Cardiac septum (tissue), 1 donor: Measurements from ENCODE around the gene ABCA12. TPM values are rescaled to one million over a fixed set of nuclear protein-coding genes. Genes with fewer than 3 reads are reported as not detected.

Experiments used
- DNase-seq: peaks from one replicate; pipeline ENCODE4 v3.0.0-alpha.2; 2020; ENCODE audit warnings: low spot score
- intact Hi-C: fragments of 100-400 bp; cut with DNase I; formaldehyde crosslinking; loops from one replicate; pipeline ENCODE4 v1.14.0; 2022
- total RNA-seq: library from RNA; stranded (reverse); fragmentation: NEBNext Ultra II Directional; extraction: Animal tissue kit (Norgen Biotek cat#: 25700); gene quantifications from one replicate; pipeline ENCODE4 v1.2.1, GENCODE V29; 2021
- donor health status: DM: no; HTN: no; CAD: no.

The ABCA12 gene
- total RNA-seq, 1 donor from 2014 or later, result not detected

DNA sequence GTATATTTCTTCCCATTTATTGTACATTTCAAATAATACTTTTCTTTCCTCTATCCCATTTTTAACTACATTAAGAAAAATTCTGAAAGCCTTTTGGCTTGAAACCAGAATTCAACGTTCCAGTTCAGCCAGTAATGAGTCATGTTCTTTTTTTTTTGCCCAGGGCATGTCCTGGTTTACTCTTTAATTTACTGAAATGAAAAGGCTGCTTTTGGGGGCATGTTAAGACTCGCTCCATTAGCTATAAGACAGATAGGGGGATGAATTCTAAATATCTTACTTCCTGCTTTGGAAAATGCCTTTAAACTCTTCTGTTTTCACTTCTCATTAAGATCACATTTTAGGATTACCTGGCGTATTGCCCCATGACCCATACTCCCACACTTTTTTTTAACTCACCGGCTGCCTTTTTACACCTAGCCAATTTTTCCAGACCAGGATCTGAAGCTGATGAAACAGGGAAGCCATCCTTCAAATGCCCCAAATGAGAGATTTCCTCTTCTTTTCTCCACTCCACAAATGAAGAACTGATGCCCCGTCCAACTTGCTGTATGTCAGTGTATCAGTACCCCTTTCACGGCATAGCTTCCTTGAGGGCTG, 585 bp downstream of the ABCA12 start:
- no peak for DNase-seq
- intact Hi-C loops, result no loop called here

DNA sequence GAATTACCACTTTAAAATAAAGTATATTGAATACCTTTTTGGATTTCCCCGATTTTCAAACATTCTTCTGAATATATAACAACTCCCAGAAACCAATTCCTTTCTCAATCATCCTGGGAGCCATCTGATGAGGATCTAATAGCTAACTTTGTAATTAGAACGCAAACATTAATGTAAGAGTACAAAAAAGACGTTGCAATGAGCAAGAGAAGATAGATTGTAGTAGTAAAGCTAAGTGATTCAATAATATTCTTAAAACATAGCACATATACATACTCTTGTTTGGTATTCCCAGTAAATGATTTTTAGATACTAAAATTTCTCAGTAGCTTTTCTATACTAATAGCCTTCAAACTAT, 1.1 kb downstream of the ABCA12 start:
- intact Hi-C loops, result no loop called here

DNA sequence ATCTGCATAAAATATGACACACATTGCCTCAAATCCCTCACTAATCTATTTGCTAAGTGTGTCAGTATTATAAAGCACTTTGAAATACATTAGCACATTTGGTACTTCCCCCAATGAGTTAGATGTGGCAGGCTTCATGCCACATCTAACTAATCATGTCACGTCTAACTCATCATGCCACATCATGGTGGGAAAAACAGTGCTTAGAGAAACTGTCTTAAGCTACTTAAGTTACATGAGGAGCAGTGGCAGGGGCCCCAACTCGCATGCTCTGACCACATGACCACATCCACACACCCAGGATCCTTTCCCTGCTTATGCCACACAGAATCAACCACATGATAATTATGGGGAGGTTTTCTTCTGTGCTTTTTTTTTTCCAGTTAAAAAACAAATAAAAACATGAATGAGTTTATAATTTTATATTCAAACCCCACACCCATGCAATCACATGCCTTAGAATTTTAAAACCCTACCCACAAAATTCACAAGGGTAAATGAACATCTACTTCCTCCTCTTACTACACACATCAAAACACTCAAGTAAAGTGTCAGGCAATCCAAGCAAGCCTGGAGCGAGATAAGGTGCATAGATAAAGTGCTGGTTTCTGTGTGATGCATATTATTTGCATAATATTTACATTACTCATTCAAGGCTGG, 1.6 kb downstream of the ABCA12 start:
- no peak for DNase-seq
- intact Hi-C loops, result no loop called here

More for the DNA sequence above, 1.1 kb downstream of the ABCA12 start:
- DNase-seq, result no peak

DNA sequence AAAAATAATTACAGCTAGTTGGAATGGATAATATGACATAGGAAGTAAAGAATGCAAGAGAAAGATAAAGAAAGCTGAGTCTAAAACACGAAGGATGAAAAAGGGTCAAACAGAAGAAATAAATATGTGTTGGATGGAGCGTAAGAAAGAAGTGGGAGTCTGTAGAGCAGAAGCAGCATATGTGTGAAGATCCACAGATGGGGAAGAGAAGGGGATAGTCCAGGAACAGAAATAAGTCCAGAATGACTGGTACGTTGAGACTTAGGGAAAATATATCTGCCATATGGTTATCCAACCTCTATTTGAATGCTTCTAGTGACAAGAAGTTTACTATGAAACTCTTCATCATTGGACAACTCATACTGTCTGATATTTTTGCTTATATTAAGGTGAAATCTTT, 18.0 kb downstream of the ABCA12 start:
- DNase-seq, result no peak
- intact Hi-C loops, result no loop called here

DNA sequence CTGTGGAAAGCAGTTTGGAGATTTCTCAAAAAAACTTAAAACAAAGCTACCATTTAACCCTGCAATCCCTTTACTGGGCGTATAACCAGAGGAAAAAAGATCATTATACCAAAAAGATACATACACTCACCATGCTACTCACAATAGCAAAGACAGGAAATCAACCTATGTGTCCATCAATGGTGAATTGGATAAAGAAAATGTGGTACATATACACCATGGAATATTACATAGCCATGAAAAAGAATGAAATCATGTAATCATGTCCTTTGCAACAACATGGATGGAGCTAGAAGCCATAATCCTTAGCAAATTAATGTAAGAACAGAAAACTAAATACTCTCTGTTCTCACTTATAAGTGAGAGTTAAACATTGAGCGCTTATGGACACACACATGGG, 18.6 kb downstream of the ABCA12 start:
- intact Hi-C loops, result no loop called here
- DNase-seq, result no peak

DNA sequence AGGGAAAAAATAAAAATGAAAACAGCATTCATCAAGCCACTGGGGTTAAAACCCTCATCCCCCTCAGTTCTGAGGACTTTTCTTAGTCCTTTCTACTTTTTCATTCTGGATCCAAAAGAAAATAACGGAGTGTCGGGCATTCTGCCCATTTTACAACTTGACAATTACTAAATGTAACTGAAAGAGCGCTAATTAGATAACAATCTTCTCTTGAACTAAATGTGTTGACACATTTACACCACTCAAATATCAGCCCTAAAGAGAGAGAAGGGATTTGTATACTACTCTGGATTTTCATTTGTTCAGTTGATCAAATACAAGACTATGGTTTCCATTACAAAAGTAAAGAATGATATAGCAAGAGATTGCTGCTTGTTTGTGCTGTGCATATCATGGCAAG, 27.5 kb downstream of the ABCA12 start:
- no peak for DNase-seq
- intact Hi-C loops, result no loop called here

DNA sequence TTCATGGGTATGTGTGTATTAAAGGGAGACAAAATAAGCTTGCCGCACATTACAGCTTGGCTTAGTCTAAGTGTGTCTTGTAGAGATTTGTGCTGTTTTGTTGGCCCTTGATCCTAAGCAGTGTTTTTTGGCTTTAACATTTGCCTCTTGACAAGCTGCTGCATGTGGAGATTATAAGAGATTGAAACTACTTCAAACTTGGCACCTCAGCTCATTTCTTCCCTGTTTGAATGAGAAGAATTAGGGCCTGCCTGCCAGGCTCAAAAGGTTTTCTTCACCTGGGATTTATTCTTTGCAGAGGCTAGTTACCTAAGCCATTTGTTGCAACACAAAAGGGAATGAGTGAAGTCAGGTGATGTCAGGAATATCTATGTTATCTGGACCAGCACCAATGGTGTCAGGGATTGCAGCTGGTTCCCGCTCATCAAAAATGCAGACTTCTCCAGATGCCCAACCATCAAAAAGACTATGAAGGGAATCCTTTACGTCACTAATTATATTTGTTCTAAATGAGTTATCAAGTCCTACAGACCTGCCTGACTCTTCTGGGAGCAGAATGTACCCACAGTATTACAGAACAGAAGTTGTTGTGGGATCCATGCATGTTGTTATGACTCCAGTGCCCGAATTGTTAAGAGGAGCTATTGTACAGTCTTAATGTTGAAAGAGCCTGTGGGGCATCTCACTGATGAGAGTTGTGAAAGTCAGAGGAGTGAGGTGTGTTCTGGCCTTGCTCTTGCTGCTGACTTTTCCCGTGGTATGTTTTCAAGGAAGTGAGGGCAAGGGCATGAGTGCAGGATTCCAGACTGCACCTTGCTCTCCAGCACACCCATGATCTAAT, 31.0 kb downstream of the ABCA12 start:
- intact Hi-C loops, result no loop called here
- DNase-seq, result no peak

DNA sequence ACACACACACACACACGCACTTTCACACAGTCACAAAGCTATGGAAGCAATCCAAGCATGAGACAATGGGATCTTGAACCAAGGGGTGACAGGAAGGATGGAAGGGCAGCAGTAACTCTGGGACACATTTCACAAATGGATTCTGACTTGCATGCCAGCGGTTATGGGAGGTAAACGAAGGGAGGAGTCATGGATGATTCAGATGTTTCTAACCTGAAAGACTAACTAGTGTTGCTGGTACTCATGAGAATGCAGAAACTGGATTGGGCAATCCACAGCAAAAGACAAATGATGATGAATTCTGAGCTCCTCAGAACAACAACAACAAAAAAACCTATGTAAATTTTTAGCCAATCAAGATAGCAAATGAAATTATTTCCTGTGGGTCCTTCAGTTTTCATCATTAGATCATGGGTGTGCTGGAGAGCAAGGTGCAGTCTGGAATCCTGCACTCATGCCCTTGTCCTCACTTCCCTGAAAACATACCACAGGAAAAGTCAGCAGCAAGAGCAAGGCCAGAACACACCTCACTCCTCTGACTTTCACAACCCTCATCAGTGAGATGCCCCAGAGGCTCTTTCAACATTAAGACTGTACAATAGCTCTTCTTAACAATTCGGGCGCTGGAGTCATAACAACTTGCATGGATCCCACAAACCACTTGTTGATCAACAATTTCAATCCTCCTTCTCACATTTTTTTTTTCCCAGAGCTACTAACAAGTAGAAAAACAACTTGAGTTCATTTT, 32.6 kb downstream of the ABCA12 start:
- no peak for DNase-seq
- intact Hi-C loops, result no loop called here

DNA sequence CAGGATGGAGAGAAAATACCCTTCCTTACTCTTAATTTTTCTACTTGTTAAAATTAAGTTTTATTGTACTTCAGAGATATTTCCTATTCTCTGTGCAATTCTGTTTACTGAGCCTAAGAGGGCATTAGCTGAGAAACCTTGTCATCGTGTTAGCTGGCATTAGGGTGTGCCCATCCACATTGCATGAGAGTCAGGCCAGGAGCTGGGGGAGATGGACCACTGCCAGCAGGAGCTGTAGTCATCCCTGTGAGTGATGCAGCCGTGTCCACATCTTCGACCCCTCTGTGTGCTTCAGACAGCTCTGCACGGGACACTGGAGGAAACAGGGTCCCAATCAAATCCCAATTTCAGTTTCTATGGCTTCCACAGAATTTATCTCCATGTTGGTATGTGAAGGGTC, 34.2 kb downstream of the ABCA12 start:
- intact Hi-C loops, result no loop called here
- no peak for DNase-seq

DNA sequence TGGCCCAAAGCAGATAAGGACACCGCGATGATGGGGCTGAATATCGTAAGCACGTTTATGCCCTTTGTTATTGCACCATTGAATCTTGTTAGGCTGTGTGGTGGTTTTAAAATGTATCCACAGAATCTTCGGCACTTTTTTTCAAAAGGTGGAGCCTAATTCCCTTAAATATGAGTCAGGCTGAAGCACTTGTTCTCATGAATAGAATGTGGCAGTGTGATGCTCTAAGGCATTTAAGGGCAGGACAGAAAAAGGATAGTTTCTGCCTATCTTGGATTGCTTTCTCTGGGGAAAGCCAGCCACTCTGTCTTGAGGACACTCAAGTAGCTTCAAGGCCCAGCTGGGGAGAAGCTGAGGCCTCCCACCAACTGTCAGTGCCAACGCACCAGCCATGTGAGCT, 39.6 kb downstream of the ABCA12 start:
- intact Hi-C loops, result no loop called here
- DNase-seq, result no peak

DNA sequence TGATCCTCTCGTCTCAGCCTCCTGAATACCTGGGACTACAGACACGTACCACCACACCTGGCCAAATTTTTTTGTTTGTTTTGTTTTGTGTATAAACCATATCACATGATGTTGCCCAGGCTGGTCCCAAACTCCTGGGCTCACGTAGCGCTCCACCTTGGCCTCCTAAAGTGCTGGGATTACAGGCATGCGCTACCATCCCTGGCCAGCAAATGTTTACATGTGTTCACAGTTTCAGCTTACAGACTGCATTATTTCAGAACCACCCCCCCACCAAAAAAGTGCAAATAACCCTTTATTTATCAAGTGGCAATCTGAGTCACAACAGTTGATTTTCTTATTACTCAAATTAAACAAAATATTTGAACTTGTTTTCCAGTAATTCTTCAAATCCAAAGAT, 54.3 kb downstream of the ABCA12 start:
- no peak for DNase-seq

DNA sequence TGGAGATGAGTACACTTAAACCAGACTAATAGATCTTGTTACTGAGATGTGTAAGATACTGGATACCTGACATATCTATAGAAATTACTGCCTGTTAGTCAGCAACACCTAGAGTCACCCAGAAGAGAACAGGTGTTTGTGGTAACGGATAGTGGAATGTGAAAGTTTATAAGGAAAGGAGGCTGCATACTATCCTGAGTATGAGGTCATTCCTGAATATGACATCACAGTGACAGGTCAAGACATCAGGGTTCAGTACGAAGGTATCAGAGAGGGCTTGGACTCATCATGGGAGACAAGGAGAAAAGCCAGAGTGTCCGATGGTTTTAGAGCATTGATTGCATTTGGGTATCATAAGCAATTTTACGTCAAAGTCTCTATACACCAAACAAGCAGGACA, 55.3 kb downstream of the ABCA12 start:
- DNase-seq, result no peak
- intact Hi-C loops, result no loop called here

More for the DNA sequence above, 54.3 kb downstream of the ABCA12 start:
- intact Hi-C loops, result no loop called here

DNA sequence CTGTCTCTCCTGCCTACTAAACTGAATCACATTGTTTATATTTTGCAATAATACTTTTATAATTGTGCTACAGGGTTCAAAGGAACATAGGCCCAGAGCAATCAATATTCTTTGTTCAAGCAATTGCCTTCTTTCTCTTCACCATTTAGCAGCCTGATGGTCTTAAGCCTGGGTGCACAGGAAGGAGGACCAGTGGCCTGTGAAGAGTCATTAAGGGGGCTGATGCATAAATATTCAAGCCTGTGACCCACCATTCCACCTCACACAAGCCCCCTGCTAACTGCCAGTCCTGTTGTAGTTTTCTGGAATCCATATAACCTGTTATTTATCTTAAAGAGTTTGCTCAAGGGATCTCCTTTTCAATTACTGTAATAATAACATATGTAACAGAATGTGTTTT, 56.0 kb downstream of the ABCA12 start:
- intact Hi-C loops, result no loop called here
- no peak for DNase-seq

DNA sequence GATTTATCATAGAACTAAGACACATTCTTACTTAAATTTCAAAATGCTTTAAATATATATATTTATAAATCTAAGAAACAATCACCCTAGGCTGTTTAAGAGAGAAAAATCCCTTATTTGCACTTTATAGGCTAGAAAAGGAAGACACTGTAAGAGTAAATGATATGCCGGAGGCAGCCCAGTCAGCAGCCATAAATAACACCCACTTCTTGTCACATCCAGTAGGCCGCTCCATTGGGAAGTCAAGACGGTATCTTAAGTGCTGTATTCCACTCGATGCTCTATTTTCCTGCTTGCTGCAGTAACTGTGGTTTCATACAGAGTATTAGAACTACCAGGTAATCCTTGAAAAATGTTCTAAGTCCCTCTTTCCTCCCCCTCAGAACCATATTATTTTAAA, 57.9 kb downstream of the ABCA12 start:
- no peak for DNase-seq
- intact Hi-C loops, result no loop called here

DNA sequence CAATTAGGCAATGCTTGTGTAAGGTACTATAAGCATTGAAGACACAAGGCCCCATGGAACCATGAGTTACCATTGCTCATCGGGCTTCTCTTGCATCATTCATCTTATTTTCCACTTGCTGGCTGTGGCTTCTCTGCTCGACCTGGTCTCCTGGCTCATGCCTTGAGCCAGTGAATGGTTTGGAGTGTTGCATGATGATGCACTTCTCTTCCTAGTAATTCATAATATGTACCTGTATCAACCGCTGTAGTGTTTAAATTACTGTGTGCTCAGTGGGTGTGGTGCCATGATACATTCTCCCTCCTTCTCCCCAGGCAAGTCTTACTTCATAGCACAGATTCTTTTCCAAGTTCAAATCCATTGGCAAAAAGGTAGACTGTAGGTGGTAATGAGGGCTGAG, 66.8 kb downstream of the ABCA12 start:
- intact Hi-C loops, result no loop called here
- no peak for DNase-seq

DNA sequence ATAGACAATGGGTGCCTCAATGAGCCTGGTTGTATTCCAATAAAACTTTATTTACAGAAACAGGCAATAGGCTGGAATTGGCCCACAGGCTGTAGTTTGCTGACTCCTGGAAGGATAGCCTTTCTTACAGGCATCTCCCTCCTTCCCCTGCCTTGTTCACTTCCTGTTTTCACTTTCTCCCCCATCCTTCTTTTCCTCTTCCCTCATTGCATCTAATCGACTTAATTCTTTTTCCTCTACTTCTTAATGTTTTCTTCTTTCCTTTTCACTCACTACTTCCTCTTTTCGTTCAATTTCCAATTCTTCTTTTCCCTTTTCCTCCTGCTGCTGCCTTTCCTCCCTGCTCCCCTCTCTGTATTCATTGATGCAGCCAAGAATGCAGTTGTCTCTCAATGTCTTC, 70.0 kb downstream of the ABCA12 start:
- intact Hi-C loops, result no loop called here
- no peak for DNase-seq

DNA sequence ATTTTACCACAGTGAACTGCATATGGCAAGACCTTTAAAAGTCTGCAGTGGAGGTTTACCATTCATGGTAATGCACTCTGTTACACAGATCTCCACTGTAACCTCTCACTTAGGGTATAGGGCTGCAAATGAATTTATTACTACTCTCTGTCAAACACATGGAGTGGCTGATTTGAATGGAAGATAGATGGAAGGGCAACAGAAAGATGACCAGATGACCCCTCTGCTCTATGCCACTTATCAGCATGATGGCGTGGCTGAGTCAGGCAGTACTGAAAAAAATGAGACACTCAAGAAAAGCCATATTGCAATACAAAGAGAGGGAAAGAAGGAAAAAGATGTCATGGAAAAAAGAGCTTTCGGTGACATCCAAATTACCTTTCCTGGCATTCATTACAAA, 72.3 kb downstream of the ABCA12 start:
- intact Hi-C loops, result no loop called here
- DNase-seq, result no peak

DNA sequence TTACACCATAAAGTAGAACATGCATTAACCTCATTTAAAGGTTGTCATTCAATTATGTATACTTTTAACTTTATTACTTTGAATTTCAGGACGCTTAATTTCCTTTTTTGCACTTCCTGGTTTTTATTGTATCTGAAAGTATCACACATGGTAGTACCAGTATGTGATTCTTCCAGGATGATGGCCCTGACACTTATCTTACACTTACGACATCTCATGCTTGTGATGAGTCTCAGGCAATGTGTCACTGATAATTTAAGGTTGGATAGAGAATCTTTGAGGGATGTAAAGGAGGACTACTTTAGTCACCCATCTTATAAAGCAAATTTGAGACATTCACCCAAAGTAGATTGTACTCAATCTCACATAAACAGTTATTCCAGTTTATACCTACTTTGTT, 74.9 kb downstream of the ABCA12 start:
- intact Hi-C loops, result no loop called here
- DNase-seq, result no peak

DNA sequence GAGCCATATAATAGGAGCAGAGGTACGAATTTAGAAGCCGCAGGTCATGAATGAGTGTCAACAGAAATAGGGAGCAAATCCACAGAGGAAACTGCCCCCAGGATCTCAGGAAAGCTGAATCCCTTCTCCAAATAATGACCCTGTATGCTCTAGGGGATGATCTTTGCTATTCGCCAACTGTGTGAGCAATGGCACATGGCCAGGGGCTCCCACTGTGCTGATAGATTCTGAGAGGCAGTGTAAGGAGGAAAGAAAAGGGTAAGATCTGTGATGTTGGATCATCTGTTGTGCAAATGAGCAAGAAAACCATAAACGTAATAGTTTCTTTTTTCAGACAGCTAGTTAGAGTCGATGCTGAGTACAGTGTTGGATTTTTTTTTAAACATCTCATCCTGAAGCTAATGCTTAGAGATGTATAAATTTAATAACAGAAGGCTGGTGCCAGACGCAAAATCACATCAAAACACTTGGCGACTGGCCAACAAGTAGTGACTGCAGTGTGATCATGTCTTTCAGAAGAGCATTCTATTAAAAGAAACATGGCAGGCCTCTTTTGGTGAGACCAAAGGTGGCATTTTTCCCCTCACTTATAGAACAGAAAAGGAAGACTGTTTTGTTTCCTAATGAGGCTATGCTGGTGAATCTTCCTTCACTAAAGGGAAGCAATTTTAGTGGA, 77.4 kb downstream of the ABCA12 start:
- DNase-seq, result no peak
- intact Hi-C loops, result no loop called here

DNA sequence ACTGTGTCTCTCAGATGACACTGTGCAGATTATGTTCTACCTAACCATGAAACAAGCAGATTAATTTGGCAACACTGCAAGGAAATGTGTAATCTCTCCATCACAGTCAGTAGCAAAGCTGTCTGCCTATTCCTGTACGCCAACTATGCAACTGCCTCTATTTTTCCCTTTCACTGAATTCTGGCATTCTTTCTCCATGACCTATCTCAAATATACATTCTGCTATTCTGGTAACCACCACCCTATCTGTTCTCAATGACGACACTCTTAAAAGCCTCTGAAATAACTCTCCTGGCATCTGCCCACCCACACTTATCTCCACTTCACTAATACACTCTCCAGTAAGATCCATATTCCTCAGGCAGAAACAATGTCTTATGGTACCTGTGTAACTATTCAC, 78.7 kb downstream of the ABCA12 start:
- intact Hi-C loops, result no loop called here
- DNase-seq, result no peak
